H1 (cell line): ENCODE data around the gene SPEN. TPM values are rescaled to one million over a fixed set of nuclear protein-coding genes. Genes with fewer than 3 reads are reported as not detected.

Experiments used
- CBX8 ChIP-seq: fragments of 300-800, 300-1000 bp; sonication (generic); IDR thresholded peaks from 2 replicates; pipeline ENCODE4 v1.7.1; 2016; ENCODE audit warnings: low read depth, low read length, borderline replicate concordance
- SAP30 ChIP-seq: fragments of 300-600 bp; sonication (generic); IDR thresholded peaks from 2 replicates; pipeline ENCODE4 v1.7.1; 2012; ENCODE audit warnings: low read length, moderate library complexity, mild to moderate bottlenecking, inconsistent platforms; ENCODE audit not compliant: insufficient read depth, insufficient replicate concordance
- polyA plus RNA-seq, 7 experiments: library from polyadenylated mRNA; depleted of rRNA in 3 of 7; stranded (reverse) in 5 of 7; unstranded in 2 of 7; fragments of >200 nt in 5 of 7; fragments of 200-250 nt in 2 of 7; gene quantifications; 1 replicate in 5 of 7; 2 replicates in 1 of 7; 4 replicates in 1 of 7; pipeline versions ENCODE4 v1.2.1 to v1.2.3, GENCODE V29; 2011 to 2013; ENCODE audit warnings: missing spikeins in 2 of 7, mixed read lengths in 2 of 7
- total RNA-seq: library from RNA; stranded (reverse); fragmentation: NEBNext Ultra II Directional; extraction: Animal tissue kit (Norgen Biotek cat#: 25700); gene quantifications from 2 replicates; pipeline ENCODE4 v1.2.1, GENCODE V29; 2021

SPEN gene
- total and polyA plus RNA-seq, 2 of the 8 experiments (the other 6 are each of a cell fraction or from before 2014, with no cell fraction given), result 12.5 to 52.1 TPM

GRCh38 chr1:15900662-15901279 lies 53.3 kb downstream of the SPEN start (continued):
- TF ChIP-seq SAP30 (no peak), CBX8 (no peak)
